HuH-7 (cell line): ENCODE results near the gene HSPA12B.

Experiments used
- DNase-seq: peaks from one replicate; pipeline ENCODE4 v3.0.0; 2011; ENCODE audit warnings: low spot score

HSPA12B gene

GRCh38 chr20:3729811-3730540 lies 2.5 kb upstream of the HSPA12B start:
- no peak for DNase-seq

- no peak for DNase-seq
Measured at GRCh38 chr20:3730803-3731672, 1.4 kb upstream of the HSPA12B start.

GRCh38 chr20:3731944-3732326 lies 550 bp upstream of the HSPA12B start:
- DNase-seq = no peak

GRCh38 chr20:3733119-3733995 lies 872 bp downstream of the HSPA12B start:
- no peak for DNase-seq

GRCh38 chr20:3734111-3734843 lies 1.8 kb downstream of the HSPA12B start:
- no peak for DNase-seq

GRCh38 chr20:3735768-3736167 lies 3.3 kb downstream of the HSPA12B start:
- DNase-seq = no peak

- peak; percentile 73 for DNase-seq
Measured at GRCh38 chr20:3738111-3739053, 5.9 kb downstream of the HSPA12B start.

- no peak for DNase-seq
Measured at GRCh38 chr20:3739054-3739925, 6.8 kb downstream of the HSPA12B start.

- DNase-seq = no peak
Measured at GRCh38 chr20:3739926-3740451, 7.5 kb downstream of the HSPA12B start.

GRCh38 chr20:3740615-3741301 lies 8.3 kb downstream of the HSPA12B start:
- DNase-seq = no peak

- DNase-seq = no peak
Measured at GRCh38 chr20:3741836-3742458, 9.5 kb downstream of the HSPA12B start.

GRCh38 chr20:3743251-3743650 lies 10.8 kb downstream of the HSPA12B start:
- DNase-seq = no peak

- DNase-seq = no peak
Measured at GRCh38 chr20:3744037-3744436, 11.6 kb downstream of the HSPA12B start.

- peak; percentile 96 for DNase-seq
Measured at GRCh38 chr20:3744806-3745685, 12.6 kb downstream of the HSPA12B start.

- DNase-seq = no peak
Measured at GRCh38 chr20:3745686-3746173, 13.2 kb downstream of the HSPA12B start.

- no peak for DNase-seq
Measured at GRCh38 chr20:3747471-3747870, 15.0 kb downstream of the HSPA12B start.

- no peak for DNase-seq
Measured at GRCh38 chr20:3748073-3748472, 15.6 kb downstream of the HSPA12B start.
